Stimulated activated CD4-positive, alpha-beta T cell treated with anti-CD3 and anti-CD28 coated beads, Interleukin-4, amount 100 ng/mL, for 48 hours (primary cell): Measurements from ENCODE around the gene ERRFI1.
A peak's percentile ranks its signal among the peaks of the same experiment; 100 is the strongest.

Experiments
- DNase-seq, 2 donors: peaks; one replicate each; pipeline ENCODE4 v3.0.0-alpha.2; 2020; ENCODE audit warnings: low read depth in 2 of 2

ERRFI1 gene

DNA sequence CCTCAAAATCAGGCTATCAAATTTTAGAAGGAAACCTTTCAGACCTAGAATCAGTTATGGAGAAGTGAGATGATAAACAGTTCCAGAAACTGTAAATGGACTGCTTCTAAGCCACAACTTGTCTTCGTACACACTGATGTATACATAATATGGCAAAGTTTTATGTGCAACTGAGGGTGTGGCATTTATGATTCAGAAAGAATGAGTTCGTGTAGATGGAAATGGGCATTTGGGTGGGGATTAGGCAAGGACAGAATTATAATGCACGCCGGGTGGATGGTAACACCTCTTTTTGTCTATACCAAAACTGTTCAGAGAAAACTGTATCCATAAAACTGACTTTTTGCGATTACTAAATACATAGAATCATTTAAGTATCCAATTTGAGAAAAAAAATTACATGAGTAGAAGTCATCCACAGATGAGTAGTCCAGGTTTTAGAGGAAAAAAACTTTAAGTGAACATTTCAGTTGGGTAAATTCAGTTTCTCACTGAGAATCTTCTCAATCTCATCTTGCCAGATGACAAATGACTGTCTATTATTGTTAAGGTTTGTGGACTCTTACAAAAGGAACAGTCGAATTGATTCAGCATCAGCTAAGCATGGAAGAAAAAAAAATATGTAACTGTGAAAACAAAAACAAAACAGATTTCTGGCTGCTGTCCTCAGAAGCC, 22.5 kb downstream of the ERRFI1 start:
- DNase-seq, result no peak

DNA sequence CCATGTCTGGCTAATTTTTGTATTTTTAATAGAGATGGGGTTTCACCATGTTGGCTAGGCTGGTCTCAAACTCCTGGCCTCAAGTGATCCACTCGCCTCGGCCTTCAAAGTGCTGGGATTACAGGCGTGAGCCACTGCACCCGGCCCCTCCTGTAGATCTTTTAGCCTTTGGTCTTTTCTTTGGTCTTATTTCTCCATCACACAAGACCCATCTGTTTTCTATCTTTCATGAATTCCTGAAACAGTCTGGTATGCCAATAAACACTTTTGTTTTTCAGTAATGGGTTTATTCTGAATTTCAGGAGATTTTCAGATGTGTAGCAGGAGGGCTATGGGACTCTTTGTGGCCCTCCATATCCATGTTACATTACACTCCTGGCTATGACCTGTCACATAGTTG, 23.2 kb downstream of the ERRFI1 start:
- DNase-seq, result no peak

GRCh38 chr1:8002329-8002910, 23.7 kb downstream of the ERRFI1 start:
- DNase-seq, result no peak

GRCh38 chr1:7995437-7995836, 30.7 kb downstream of the ERRFI1 start:
- DNase-seq, result no peak

DNA sequence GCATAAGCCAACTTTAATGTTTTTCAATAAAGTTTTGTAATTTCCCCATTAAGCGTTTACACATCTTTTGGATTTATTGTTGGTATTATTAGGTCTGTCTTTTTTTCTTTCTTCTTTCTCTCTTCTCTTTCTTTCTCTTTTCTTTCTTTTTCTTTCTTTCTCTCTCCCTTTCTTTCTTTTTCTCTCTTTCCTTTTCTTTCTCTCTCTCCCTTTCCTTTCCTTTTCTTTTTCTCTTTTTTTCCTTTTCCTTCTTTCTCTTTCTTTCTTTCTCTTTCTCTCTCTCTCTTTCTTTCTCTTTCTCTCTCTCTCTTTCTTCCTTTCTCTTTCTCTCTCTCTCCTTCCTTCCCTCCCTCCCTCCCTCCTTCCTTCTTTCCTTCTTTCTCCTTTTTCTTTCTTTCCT, 31.3 kb downstream of the ERRFI1 start:
- DNase-seq, result no peak

DNA sequence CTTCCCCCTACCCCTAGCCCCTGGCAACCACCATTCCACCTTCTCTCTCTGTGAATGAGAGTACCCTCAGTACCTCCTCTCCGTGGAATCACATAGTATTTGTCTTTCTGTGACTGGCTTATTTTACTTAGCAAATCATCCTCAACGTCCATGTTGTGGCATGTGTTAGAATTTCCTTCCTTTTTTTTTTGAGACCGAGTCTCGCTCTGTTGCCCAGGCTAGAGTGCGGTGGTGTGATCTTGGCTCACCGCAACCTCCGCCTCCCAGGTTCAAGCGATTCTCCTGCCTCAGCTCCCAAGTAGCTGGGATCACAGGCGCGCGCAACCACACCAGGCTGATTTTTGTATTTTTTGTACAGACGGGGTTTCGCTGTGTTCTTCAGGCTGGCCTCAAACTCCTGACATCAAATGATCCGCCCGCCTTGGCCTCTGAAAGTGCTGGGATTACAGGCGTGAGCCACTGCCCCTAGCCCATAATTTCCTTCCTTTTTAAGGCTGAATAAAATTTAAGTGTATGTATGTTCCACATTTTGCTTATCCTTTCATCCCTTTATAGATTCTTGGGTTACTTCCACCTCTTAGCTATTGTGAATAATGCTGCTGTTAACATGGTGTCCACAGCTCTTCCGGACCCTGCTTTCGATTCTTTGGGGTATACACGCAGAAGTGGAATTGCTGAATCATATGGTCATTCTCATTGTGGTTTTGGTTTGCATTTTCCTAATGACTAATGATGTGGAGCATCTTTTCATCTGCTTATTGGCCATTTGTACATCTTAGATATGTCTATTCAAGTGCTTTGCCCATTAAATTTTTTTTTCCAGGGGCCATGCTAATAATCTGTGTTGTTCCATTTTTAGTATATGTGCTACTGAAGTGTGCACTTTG, 32.3 kb downstream of the ERRFI1 start:
- DNase-seq, result no peak

GRCh38 chr1:7992885-7993284, 33.2 kb downstream of the ERRFI1 start:
- no peak for DNase-seq

DNA sequence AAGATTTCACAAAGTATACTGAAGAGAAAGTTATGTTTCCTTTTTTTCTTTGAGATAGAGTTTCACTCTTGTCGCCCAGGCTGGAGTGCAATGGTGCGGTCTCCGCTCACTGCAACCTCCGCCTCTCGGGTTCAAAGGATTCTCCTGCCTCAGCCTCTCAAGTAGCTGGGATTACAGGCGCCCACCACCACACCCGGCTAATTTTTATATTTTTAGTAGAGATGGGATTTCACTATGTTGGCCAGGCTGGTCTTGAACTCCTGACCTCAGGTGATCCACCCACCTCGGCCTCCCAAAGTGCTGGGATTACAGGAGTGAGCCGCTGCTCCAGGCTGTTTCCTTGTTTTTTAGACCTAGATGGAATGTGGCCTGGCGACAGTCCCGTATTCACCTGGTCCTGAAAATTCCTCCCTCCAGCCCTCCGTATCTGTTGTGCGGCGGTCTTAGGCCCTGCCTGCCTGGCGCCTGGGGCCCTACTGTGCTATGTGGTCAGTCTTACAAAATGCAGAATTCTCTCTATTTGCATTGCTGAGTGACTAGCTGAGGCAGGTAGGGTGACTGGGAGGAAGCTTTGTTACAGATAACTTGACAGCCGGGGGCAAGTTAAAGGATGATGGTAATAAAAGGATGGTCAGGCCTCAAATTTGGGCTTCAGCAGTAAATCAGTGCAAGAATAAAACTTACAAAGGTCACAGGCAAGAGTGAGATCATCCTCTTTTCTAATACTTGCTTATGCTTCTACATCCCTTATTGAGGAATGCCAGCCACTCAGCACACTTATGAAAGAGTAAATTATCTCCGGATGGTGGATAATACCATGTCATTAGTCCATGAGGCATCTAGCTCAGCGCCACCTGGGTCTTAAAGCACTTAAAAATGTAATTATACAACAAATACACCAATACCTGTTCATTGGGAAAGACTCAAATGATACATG, 34.3 kb downstream of the ERRFI1 start:
- DNase-seq, result no peak

DNA sequence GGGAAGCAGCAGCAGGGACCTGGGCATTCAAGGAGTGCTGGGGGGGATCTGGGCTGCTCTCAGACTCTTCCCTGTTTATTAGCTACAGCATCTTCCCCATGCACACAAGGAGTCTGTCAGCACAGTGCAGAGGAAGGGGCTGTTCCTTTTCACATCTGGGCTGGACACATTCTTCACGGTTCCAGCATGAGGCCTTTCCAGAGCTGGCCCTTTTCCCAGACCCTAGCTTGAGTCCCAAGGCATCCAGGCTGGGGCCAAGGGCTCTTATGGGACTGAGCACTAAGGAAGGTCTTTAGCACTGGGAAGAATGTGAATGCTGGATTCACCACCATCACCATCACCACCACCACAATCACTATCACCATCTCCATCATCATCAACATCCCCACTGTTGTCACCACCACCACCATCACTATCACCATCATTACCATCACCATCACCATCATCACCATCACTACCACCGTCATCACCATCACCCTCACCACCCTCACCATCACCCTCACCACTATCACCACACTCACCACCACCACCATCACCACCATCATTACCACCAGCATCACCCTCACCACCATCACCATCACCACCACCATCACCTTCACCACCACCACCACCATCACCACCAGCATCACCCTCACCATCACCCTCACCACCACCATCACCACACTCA, 36.2 kb downstream of the ERRFI1 start:
- no peak for DNase-seq

GRCh38 chr1:7988576-7988975, 37.5 kb downstream of the ERRFI1 start:
- DNase-seq, result no peak

DNA sequence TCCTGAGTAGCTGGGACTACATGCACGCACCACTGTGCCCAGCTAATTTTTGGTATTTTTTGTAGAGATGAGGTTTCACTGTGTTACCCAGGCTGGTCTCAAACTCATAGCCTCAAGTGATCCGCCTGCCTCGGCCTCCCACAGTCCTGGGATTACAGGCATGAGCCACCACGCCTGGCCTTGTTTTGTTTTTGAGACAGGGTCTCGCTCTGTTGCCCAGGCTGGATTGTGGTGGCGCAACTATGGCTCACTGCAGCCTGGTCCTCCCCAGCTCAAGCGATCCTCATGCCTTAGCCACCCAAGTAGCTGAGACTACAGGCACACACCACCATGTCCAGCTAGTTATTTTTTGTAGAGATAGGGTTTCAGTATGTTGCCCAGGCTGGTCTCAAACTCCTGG, 38.6 kb downstream of the ERRFI1 start:
- no peak for DNase-seq

DNA sequence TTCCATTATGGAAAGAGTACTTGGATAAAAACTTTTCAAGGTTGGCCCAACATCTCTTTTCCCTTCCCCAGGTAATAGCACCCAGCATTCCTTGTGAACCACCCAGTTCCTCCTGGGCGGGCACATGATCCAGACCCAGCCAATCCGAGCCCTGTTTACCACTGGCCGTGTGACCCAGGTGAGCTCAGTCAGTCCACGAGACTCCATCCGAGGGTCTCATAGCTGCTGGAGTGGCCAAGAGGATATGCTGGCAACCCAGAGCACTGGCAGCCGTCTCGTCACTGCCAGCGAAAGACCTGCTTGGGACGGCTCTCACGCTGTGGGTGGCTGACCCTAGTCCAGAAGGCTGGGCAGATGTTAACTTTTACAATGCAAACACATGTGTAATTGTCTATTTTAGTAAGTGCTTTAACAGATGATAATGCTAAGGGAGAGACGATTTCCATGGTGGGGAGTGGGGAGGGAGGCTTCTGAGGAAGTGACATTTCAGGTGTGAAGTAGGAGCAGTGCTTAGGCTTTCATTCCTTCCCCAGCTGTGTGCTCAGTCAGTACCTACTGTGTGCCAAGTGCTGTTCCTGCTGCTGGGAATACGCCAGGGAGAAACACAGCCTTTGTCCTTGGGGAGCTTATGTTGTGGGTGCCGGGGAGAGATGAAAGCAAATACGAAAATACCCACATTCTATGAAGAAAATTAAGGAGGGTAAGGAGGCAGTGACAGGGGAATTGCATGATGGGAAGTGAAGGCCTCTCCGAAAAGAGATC, 40.1 kb downstream of the ERRFI1 start:
- DNase-seq, result no peak

GRCh38 chr1:7984811-7985210, 41.3 kb downstream of the ERRFI1 start:
- DNase-seq, result no peak

GRCh38 chr1:7983086-7983778, 42.9 kb downstream of the ERRFI1 start:
- DNase-seq, result no peak

GRCh38 chr1:7980984-7981383, 45.1 kb downstream of the ERRFI1 start:
- DNase-seq, result no peak

DNA sequence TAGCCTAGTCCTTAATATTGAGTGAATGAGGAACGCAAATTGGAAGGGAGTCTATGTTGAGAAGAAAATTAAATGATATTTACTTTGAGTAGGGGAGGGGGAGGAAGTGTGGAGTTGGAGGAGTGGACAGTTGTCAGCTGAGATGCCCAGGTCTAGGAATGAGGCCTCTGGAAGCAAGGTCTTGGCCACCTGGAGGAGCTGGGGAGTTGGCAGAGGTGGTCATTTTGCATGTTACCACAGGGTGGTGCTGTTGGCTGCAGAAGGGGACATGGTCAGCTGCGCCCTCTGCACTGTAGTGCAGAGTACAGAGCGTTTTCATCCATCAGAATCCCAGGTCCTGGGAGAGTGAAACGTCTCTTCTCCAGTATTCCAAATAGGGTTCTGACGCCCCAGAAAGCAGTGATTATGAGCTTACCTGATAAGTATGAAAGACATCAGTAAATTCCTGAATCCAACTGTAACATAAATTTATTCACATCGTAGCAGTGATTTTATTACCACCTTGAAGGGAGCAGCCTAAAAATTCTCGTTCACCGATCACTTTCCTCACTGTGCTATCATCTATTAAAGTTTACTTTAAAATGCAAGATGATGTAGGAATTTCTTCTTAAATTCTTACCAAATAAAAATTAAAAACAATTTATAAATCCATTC, 50.8 kb downstream of the ERRFI1 start:
- peak in 1 of 2 donors; percentile 17 for DNase-seq

GRCh38 chr1:7973086-7973485, 53.0 kb downstream of the ERRFI1 start:
- DNase-seq, result no peak

DNA sequence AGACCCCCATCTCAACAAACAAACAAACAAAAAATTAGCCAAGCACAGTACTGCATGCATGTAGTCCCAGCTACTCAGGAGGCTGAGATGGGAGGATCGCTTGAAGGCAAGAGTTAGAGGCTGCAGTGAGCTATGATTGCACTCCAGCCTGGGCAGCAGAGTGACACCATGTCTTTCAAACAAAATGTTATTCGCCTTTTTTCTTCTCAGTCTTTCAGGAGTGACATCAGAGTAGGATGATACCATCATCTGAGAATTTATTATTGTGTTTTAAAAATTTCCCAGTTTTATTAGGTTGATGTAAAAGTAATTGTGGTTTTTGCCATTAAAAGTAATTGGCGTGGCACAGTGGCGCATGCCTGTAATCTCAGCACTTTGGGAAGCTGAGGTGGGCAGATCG, 53.8 kb downstream of the ERRFI1 start:
- no peak for DNase-seq

DNA sequence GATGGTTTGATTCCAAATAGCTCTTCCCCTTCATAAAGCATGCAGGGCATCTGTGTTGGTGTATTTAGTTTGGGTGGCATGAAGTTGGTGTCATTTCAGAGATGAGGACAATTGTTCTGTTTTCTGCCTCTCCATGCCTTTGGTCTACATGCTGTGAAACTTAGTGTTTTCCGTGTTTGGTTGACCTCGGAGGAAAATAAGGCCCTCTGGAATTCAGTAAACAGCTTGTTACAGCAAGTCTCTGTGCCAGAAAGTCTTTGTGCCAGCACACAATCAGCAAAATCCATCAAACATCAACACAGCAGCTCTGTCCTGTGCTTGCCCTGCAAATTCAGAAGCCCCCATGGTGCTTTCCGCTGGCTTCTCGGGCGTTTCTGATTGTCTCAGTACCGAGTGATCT, 55.1 kb downstream of the ERRFI1 start:
- DNase-seq, result no peak
